Testis (tissue), 3 donors: Measurements from ENCODE around the gene CLEC10A. TPM values are rescaled to one million over a fixed set of nuclear protein-coding genes. Genes with fewer than 3 reads are reported as not detected.

Experiments used
- DNase-seq: peaks from one replicate; pipeline ENCODE4 v3.0.0-alpha.2; 2019
- H3K27ac ChIP-seq, 2 donors: fragments of 200-600 bp; sonication (generic); one replicate each; pipeline ENCODE4 v1.5.1; 2019
- H3K27me3 ChIP-seq: fragments of 200-600 bp; sonication (generic); one replicate; pipeline ENCODE4 v1.5.1; 2019
- H3K36me3 ChIP-seq: fragments of 200-600 bp; sonication (generic); one replicate; pipeline ENCODE4 v1.5.1; 2017; ENCODE audit warnings: low read depth; ENCODE audit errors: missing control alignments
- H3K4me1 ChIP-seq: fragments of 200-600 bp; sonication (generic); one replicate; pipeline ENCODE4 v1.5.1; 2019
- H3K4me3 ChIP-seq, 2 donors: fragments of 200-600 bp; sonication (generic); one replicate each; pipeline ENCODE4 v1.5.1; 2017 to 2019
- H3K9me3 ChIP-seq: fragments of 200-600 bp; sonication (generic); one replicate; pipeline ENCODE4 v1.5.1; 2017
- CTCF ChIP-seq, 3 experiments: fragments of 450-650 bp in 2 of 3; fragments of 200-600 bp in 1 of 3; sonication (generic) in 1 of 3; IDR thresholded peaks; one replicate each; pipeline ENCODE4 v1.5.1; 2016 to 2019; ENCODE audit warnings: antibody characterized with exemption in 3 of 3, mild to moderate bottlenecking in 2 of 3, moderate library complexity in 1 of 3
- POLR2A ChIP-seq: fragments of 450-650 bp; IDR thresholded peaks from one replicate; pipeline ENCODE4 v1.6.1; 2017; ENCODE audit warnings: antibody characterized with exemption, mild to moderate bottlenecking, moderate library complexity
- WGBS, 2 donors: methylation state at CpG; one replicate each; pipeline ENCODE4 v1.1.5; 2018; 5-methylcytosine and 5-hydroxymethylcytosine counted together
- intact Hi-C: fragments of 100-400 bp; cut with DNase I; formaldehyde crosslinking; loops from one replicate; pipeline ENCODE4 v1.15.1; 2023; ENCODE audit warnings: low total_unique reads
- polyA plus RNA-seq: library from polyadenylated mRNA; stranded (reverse); fragments of 350-450 nt; fragmentation: Illumina TruSeq; extraction: RNeasy Lipid Tissue Mini Kit (QIAGEN cat#74804); gene quantifications from one replicate; pipeline ENCODE4 v1.2.3, GENCODE V29; 2014; ENCODE audit warnings: low read depth, low replicate concordance; ENCODE audit not compliant: insufficient read depth
- total RNA-seq, 2 donors: library from RNA; depleted of rRNA; stranded (reverse); fragments of >200 nt; gene quantifications; one replicate each; pipeline ENCODE4 v1.2.3, GENCODE V29; 2016

Gene CLEC10A
- total and polyA plus RNA-seq, 3 donors from 2014 or later: 3.5 to 11.7 (median 3.8) TPM

GRCh38 chr17:7039832-7040231 lies 40.2 kb downstream of the CLEC10A start:
- TF ChIP-seq POLR2A (no peak), CTCF (IDR thresholded peaks at IDR 0.05) (no peak)
- DNase-seq: no peak
- Histone ChIP-seq H3K27ac (no peak overlapping the region), H3K4me3 (no peak overlapping the region), H3K9me3 (no peaks in the 10 kb centered on the region), H3K4me1 (peaks cover 30% of the 10 kb centered on the region), H3K36me3 (no peaks in the 10 kb centered on the region), H3K27me3 (no peaks in the 10 kb centered on the region)
- intact Hi-C loops: no loop called here
- WGBS, 2 donors: 90% methylated on average over 5 of the region's 5 CpGs

GRCh38 chr17:7038025-7038862 lies 41.8 kb downstream of the CLEC10A start:
- Histone ChIP-seq H3K4me1 (peaks cover 25% of the 10 kb centered on the region), H3K4me3 (no peak overlapping the region), H3K27ac (no peak overlapping the region), H3K9me3 (no peaks in the 10 kb centered on the region), H3K27me3 (no peaks in the 10 kb centered on the region), H3K36me3 (no peaks in the 10 kb centered on the region)
- WGBS, 2 donors: 77 to 84% methylated on average over 18 to 19 of the region's 19 CpGs
- DNase-seq: no peak
- TF ChIP-seq POLR2A (no peak), CTCF (IDR thresholded peaks at IDR 0.05) (no peak)
- intact Hi-C loops: no loop called here

- TF ChIP-seq CTCF (IDR thresholded peaks at IDR 0.05) (no peak), POLR2A (no peak)
- intact Hi-C loops: no loop called here
- H3K4me1 ChIP-seq: peaks cover 14% of the 10 kb centered on the region
- no peaks in the 10 kb centered on the region for H3K27me3 ChIP-seq
- H3K36me3 ChIP-seq: no peaks in the 10 kb centered on the region
- WGBS, 2 donors: 0 to 1% methylated on average over 17 to 38 of the region's 52 CpGs
- peak within 1 kb of the TSS; percentile 53 to 65 for H3K4me3 ChIP-seq
- DNase-seq: peak; percentile 98
- H3K9me3 ChIP-seq: no peaks in the 10 kb centered on the region
- peak within 1 kb of the TSS; percentile 29 to 82 for H3K27ac ChIP-seq
Measured at GRCh38 chr17:7035591-7036368, 44.3 kb downstream of the CLEC10A start, which contains the start of gene SLC16A13. SLC16A13 (plus strand) TSS chr17:7036015; CDS start chr17:7036383, 368 bp downstream.

- Histone ChIP-seq H3K4me1 (peaks cover 14% of the 10 kb centered on the region), H3K9me3 (no peaks in the 10 kb centered on the region), H3K27ac (peak overlapping the region; percentile 29 to 82), H3K4me3 (peak overlapping the region; percentile 53 to 65), H3K36me3 (no peaks in the 10 kb centered on the region), H3K27me3 (no peaks in the 10 kb centered on the region)
- TF ChIP-seq CTCF (IDR thresholded peaks at IDR 0.05) (no peak), POLR2A (no peak)
- no peak for DNase-seq
- intact Hi-C loops: no loop called here
- 5 to 6% methylated on average over 7 of the region's 7 CpGs for WGBS, 2 donors
Measured at GRCh38 chr17:7034955-7035590, 45.0 kb downstream of the CLEC10A start.
